Astrocyte of the cerebellum (primary cell): Measurements from ENCODE around the gene COG4.

Source experiments
- DNase-seq: peaks from one replicate; pipeline ENCODE4 v3.0.0-alpha.2; 2011; ENCODE audit warnings: low read depth
- H3K4me3 ChIP-seq: 2 replicates; pipeline ENCODE4 v1.5.1; 2011; ENCODE audit warnings: mild to moderate bottlenecking, low read depth, low read length, moderate library complexity
- in situ Hi-C: cut with HindIII; loops from 2 replicates; pipeline ENCODE4 v1.10.0; 2017; ENCODE audit warnings: low sequenced_read_pairs
- TF ChIP-seq, protein P1 (sequence below): IDR thresholded peaks from 2 replicates; pipeline ENCODE4 v1.5.1; 2012; ENCODE audit warnings: low read length, low read depth, moderate library complexity, mild to moderate bottlenecking; ENCODE audit errors: missing control alignments

The COG4 gene

GRCh38 chr16:70523076-70523742 is at the start of gene COG4:
TSS of gene COG4 (minus strand) at chr16:70523554. CDS start at chr16:70523543, 11 bp downstream.
- TF ChIP-seq, protein P1, sequence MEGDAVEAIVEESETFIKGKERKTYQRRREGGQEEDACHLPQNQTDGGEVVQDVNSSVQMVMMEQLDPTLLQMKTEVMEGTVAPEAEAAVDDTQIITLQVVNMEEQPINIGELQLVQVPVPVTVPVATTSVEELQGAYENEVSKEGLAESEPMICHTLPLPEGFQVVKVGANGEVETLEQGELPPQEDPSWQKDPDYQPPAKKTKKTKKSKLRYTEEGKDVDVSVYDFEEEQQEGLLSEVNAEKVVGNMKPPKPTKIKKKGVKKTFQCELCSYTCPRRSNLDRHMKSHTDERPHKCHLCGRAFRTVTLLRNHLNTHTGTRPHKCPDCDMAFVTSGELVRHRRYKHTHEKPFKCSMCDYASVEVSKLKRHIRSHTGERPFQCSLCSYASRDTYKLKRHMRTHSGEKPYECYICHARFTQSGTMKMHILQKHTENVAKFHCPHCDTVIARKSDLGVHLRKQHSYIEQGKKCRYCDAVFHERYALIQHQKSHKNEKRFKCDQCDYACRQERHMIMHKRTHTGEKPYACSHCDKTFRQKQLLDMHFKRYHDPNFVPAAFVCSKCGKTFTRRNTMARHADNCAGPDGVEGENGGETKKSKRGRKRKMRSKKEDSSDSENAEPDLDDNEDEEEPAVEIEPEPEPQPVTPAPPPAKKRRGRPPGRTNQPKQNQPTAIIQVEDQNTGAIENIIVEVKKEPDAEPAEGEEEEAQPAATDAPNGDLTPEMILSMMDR: no peak
- in situ Hi-C loops: no loop called here
- H3K4me3 ChIP-seq: peak within 1 kb of the TSS; percentile 61
- DNase-seq: peak; percentile 53

- TF ChIP-seq, protein P1: no peak
- no peak for DNase-seq
- no peak overlapping the region for H3K4me3 ChIP-seq
- in situ Hi-C loops: no loop called here
Observed at GRCh38 chr16:70572926-70573270, 49.5 kb upstream of the COG4 start.

- in situ Hi-C loops: no loop called here
- H3K4me3 ChIP-seq: no peak overlapping the region
- DNase-seq: no peak
- TF ChIP-seq, protein P1: no peak
Observed at GRCh38 chr16:70572050-70572925, 48.9 kb upstream of the COG4 start.

DNA sequence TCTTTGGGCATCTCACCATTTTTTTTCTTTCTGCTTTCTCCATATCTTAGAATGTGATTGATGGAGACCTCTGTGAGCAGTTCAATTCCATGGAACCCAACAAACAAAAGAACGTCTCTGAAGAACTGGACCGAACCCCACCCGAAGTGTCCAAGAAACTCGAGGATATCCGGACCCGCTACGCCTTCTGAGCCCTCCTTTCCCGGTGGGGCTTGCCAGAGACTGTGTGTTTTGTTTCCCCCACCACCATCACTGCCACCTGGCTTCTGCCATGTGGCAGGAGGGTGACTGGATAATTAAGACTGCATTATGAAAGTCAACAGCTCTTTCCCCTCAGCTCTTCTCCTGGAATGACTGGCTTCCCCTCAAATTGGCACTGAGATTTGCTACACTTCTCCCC is 48.3 kb upstream of the COG4 start:
- H3K4me3 ChIP-seq: no peak overlapping the region
- in situ Hi-C loops: no loop called here
- no peak for DNase-seq
- TF ChIP-seq, protein P1: no peak

- TF ChIP-seq, protein P1: no peak
- no peak for DNase-seq
- H3K4me3 ChIP-seq: no peak overlapping the region
- in situ Hi-C loops: no loop called here
Observed at GRCh38 chr16:70570967-70571570, 47.7 kb upstream of the COG4 start.

- no peak overlapping the region for H3K4me3 ChIP-seq
- in situ Hi-C loops: loop anchor here (10.0 kb wide), 1 partner anchor 105 kb away; no protein-coding TSS in a partner anchor
- DNase-seq: no peak
- TF ChIP-seq, protein P1: no peak
Observed at GRCh38 chr16:70569752-70570151, 46.4 kb upstream of the COG4 start.
